Transverse colon (tissue), 4 donors: Measurements from ENCODE around the gene ANKMY2. TPM values are rescaled to one million over a fixed set of nuclear protein-coding genes. Genes with fewer than 3 reads are reported as not detected.

Experiments
- DNase-seq: peaks from one replicate; pipeline ENCODE4 v3.0.0-alpha.2; 2019
- H3K27ac ChIP-seq, 4 donors: fragments of 200-600 bp; sonication (generic); 2 replicates each; pipeline ENCODE4 v1.5.1; 2016 to 2018; ENCODE audit warnings: inconsistent platforms in 4 of 4
- H3K27me3 ChIP-seq: fragments of 200-600 bp; sonication (generic); 2 replicates; pipeline ENCODE4 v1.5.1; 2017; ENCODE audit warnings: inconsistent platforms
- H3K36me3 ChIP-seq, 4 donors: fragments of 200-600 bp; sonication (generic); 2 replicates each; pipeline ENCODE4 v1.5.1; 2017 to 2019; ENCODE audit warnings: inconsistent platforms in 4 of 4
- H3K4me1 ChIP-seq, 4 donors: fragments of 200-600 bp; sonication (generic); 2 replicates each; pipeline ENCODE4 v1.5.1; 2017 to 2020; ENCODE audit warnings: inconsistent platforms in 4 of 4
- H3K4me3 ChIP-seq, 4 donors: fragments of 200-600 bp; sonication (generic); 1 replicate in 1 of 4; 2 replicates in 3 of 4; pipeline versions ENCODE4 v1.5.1 to v1.6.1; 2017 to 2019; ENCODE audit warnings: inconsistent platforms in 4 of 4
- H3K9me3 ChIP-seq, 2 donors: fragments of 200-600 bp; sonication (generic); 2 replicates each; pipeline ENCODE4 v1.5.1; 2017 to 2019; ENCODE audit warnings: inconsistent platforms in 2 of 2
- CTCF ChIP-seq, 5 experiments: fragments of 200-600 bp in 3 of 5; fragments of 450-650 bp in 2 of 5; sonication (generic) in 3 of 5; IDR thresholded peaks; 1 replicate in 2 of 5; 2 replicates in 3 of 5; pipeline ENCODE4 v1.5.1; 2016 to 2017; ENCODE audit warnings: antibody characterized with exemption in 5 of 5, inconsistent platforms in 3 of 5, mild to moderate bottlenecking in 2 of 5, moderate library complexity in 1 of 5
- EP300 ChIP-seq: sonication (generic); formaldehyde crosslinking; IDR thresholded peaks from one replicate; pipeline ENCODE4 v1.6.1; 2017; ENCODE audit warnings: antibody characterized with exemption, low read depth
- POLR2A ChIP-seq: fragments of 450-650 bp; IDR thresholded peaks from one replicate; pipeline ENCODE4 v1.6.1; 2016; ENCODE audit warnings: antibody characterized with exemption, mild to moderate bottlenecking, moderate library complexity
- POLR2AphosphoS5 ChIP-seq, 3 donors: sonication (generic); formaldehyde crosslinking; IDR thresholded peaks; one replicate each; pipeline ENCODE4 v1.6.1; 2016; ENCODE audit warnings: antibody characterized with exemption in 3 of 3
- WGBS, 2 donors: methylation state at CpG; one replicate each; pipeline ENCODE4 v1.1.5; 2018; ENCODE audit warnings: low coverage in 1 of 2; 5-methylcytosine and 5-hydroxymethylcytosine counted together
- in situ Hi-C, 4 donors: fragments of 200-750 bp; cut with MboI; loops; one replicate each; pipeline versions ENCODE4 v1.15.0 to v1.15.1; 2017; ENCODE audit warnings: low sequenced_read_pairs in 3 of 4, low pct_ligation_motif_present in 1 of 4, low pct_unique_long_range_greater_than_20kb in 1 of 4
- intact Hi-C: fragments of 100-400 bp; cut with DNase I; formaldehyde crosslinking; loops from one replicate; pipeline ENCODE4 v1.15.1; 2023; ENCODE audit warnings: low total_unique reads
- total RNA-seq, 4 donors: library from RNA; depleted of rRNA; stranded (reverse); fragments of >200 nt; gene quantifications; one replicate each; pipeline ENCODE4 v1.1.0, GENCODE V29; 2016

The ANKMY2 gene
- total RNA-seq, 4 donors from 2014 or later, result 0.75 to 22.5 (median 12.0) TPM

- Histone ChIP-seq H3K9me3 (no peaks in the 10 kb centered on the region), H3K4me3 (no peak overlapping the region), H3K4me1 (peaks cover 0 to 27% (median 11%) of the 10 kb centered on the region in 4 donors), H3K27me3 (no peaks in the 10 kb centered on the region), H3K36me3 (peaks cover 0 to 23% (median 5%) of the 10 kb centered on the region in 4 donors), H3K27ac (no peak overlapping the region)
- intact Hi-C loops (no loop called here), in situ Hi-C loops (no loop called here)
- DNase-seq, result no peak
- TF ChIP-seq POLR2AphosphoS5 (IDR thresholded peaks at IDR 0.05), result no peak
- TF ChIP-seq CTCF (IDR thresholded peaks at IDR 0.05), result no peak
- no peak for TF ChIP-seq POLR2A
- no peak for TF ChIP-seq EP300
- WGBS, 2 donors, result 72 to 73% methylated on average over 3 of the region's 3 CpGs
Observed at GRCh38 chr7:16606704-16607103, 38.9 kb downstream of the ANKMY2 start.

DNA sequence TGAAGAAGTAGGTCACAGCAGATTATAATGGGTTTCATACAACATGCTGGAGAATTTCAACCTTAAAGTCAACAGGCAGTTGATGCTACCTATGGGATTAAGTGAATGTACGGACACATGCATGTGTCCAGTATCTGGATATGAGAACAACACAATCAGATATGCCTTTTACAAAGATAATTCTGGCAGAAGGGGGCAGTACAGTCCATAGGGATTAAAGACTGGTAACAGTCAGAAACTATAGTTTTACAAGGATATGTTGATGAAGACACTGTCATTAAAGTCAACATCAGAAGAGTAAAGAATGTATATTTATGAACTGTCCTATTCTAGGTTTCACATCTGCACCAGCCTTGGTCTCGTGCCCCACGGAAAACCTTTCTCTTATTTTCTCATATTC lies 41.5 kb downstream of the ANKMY2 start:
- peaks cover 0 to 26% (median 5%) of the 10 kb centered on the region in 4 donors for H3K36me3 ChIP-seq
- intact Hi-C loops, result no loop called here
- no peak for DNase-seq

GRCh38 chr7:16603633-16604032 lies 41.9 kb downstream of the ANKMY2 start:
- H3K27me3 ChIP-seq, result no peaks in the 10 kb centered on the region
- TF ChIP-seq EP300 (no peak), POLR2A (no peak), POLR2AphosphoS5 (IDR thresholded peaks at IDR 0.05) (no peak), CTCF (IDR thresholded peaks at IDR 0.05) (no peak)
- no peak overlapping the region for H3K27ac ChIP-seq
- intact Hi-C loops, result no loop called here
- no peak overlapping the region for H3K4me3 ChIP-seq
- in situ Hi-C loops, result no loop called here
- peaks cover 0 to 26% (median 5%) of the 10 kb centered on the region in 4 donors for H3K36me3 ChIP-seq
- peaks cover 0 to 16% (median 4%) of the 10 kb centered on the region in 4 donors for H3K4me1 ChIP-seq
- DNase-seq, result no peak
- no peaks in the 10 kb centered on the region for H3K9me3 ChIP-seq

More for the DNA sequence above, 41.5 kb downstream of the ANKMY2 start:
- 79 to 89% methylated on average over 3 of the region's 3 CpGs for WGBS, 2 donors
- H3K9me3 ChIP-seq, result no peaks in the 10 kb centered on the region
- peaks cover 0 to 16% (median 4%) of the 10 kb centered on the region in 4 donors for H3K4me1 ChIP-seq
- no peak overlapping the region for H3K27ac ChIP-seq
- TF ChIP-seq POLR2A, result no peak
- TF ChIP-seq CTCF (IDR thresholded peaks at IDR 0.05), result peak in 3 of 5 experiments; percentile 13 to 21 (median 13)
- in situ Hi-C loops, result no loop called here
- H3K4me3 ChIP-seq, result no peak overlapping the region
- H3K27me3 ChIP-seq, result no peaks in the 10 kb centered on the region

DNA sequence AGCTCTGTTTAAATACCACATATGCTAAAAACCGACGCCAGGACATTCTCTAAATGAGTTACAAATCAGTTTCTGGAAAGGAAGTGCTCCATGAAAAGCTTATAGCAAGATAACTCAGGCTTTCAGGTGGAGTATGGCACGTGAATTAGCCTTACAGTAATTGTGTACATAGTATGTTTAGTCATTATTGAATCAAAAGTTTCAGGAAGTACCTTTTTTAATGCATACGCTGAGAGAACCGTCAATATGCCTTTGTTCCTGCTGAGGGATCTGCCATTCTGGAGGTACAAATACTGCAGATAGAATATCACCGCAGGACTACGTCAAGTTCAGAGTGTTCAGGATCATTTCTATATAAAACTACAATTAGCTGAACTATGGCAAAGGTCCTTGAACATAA lies 45.7 kb downstream of the ANKMY2 start:
- peak overlapping the region in 3 of 4 donors; percentile 24 to 48 (median 39) for H3K27ac ChIP-seq
- TF ChIP-seq POLR2A, result no peak
- no peak for TF ChIP-seq CTCF (IDR thresholded peaks at IDR 0.05)
- no peak for TF ChIP-seq EP300
- no peak for TF ChIP-seq POLR2AphosphoS5 (IDR thresholded peaks at IDR 0.05)
- in situ Hi-C loops (no loop called here), intact Hi-C loops (no loop called here)
- H3K4me3 ChIP-seq, result no peak overlapping the region
- no peaks in the 10 kb centered on the region for H3K9me3 ChIP-seq
- no peak for DNase-seq
- WGBS, 2 donors, result 58 to 82% methylated on average over 4 to 7 of the region's 7 CpGs
- peaks cover 0 to 19% (median 2%) of the 10 kb centered on the region in 4 donors for H3K36me3 ChIP-seq
- H3K27me3 ChIP-seq, result no peaks in the 10 kb centered on the region
- peaks cover 0 to 13% (median 2%) of the 10 kb centered on the region in 4 donors for H3K4me1 ChIP-seq
